Fibroblast of the aortic adventitia (primary cell): Measurements from ENCODE around the gene KDM4C. TPM values are rescaled to one million over a fixed set of nuclear protein-coding genes. Genes with fewer than 3 reads are reported as not detected.

Source experiments
- DNase-seq: peaks from one replicate; pipeline ENCODE4 v3.0.0-alpha.2; 2010; ENCODE audit warnings: low read depth
- H3K4me3 ChIP-seq: 2 replicates; pipeline ENCODE4 v1.5.1; 2011; ENCODE audit warnings: low read depth, mild to moderate bottlenecking, control low read depth, low read length, moderate library complexity
- total RNA-seq: library from RNA; depleted of rRNA; stranded (reverse); fragments of >200 nt; gene quantifications from 2 replicates; pipeline ENCODE4 v1.2.3, GENCODE V29; 2012; ENCODE audit warnings: low replicate concordance
- TF ChIP-seq, protein P1 (sequence below): IDR thresholded peaks from 2 replicates; pipeline ENCODE4 v1.5.1; 2011; ENCODE audit warnings: mild to moderate bottlenecking, low read length, control low read depth, inconsistent platforms; ENCODE audit not compliant: insufficient read depth

Gene KDM4C
- total RNA-seq, 1 donor, result 25.1 TPM

DNA sequence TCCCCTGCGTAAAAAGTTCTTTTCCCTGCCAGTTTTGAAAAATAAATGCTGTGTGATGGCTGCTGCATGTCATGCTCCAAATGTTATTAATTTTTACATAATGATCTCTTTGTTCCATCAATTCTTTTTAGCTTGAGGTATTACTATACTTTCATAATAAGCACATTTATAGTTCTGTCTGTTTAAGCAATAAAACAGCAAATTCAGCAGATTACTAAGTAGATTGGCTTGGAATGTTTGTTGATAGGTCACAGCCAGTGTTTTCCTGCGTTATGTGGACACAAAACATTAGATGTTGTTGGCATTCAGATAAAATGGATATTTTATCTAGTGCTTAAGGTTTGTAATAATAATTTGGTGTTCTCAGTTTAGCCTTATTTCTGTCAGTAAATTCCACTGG is 242.0 kb downstream of the KDM4C start:
- TF ChIP-seq, protein P1, sequence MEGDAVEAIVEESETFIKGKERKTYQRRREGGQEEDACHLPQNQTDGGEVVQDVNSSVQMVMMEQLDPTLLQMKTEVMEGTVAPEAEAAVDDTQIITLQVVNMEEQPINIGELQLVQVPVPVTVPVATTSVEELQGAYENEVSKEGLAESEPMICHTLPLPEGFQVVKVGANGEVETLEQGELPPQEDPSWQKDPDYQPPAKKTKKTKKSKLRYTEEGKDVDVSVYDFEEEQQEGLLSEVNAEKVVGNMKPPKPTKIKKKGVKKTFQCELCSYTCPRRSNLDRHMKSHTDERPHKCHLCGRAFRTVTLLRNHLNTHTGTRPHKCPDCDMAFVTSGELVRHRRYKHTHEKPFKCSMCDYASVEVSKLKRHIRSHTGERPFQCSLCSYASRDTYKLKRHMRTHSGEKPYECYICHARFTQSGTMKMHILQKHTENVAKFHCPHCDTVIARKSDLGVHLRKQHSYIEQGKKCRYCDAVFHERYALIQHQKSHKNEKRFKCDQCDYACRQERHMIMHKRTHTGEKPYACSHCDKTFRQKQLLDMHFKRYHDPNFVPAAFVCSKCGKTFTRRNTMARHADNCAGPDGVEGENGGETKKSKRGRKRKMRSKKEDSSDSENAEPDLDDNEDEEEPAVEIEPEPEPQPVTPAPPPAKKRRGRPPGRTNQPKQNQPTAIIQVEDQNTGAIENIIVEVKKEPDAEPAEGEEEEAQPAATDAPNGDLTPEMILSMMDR, result no peak
- no peak overlapping the region for H3K4me3 ChIP-seq
- DNase-seq, result no peak

DNA sequence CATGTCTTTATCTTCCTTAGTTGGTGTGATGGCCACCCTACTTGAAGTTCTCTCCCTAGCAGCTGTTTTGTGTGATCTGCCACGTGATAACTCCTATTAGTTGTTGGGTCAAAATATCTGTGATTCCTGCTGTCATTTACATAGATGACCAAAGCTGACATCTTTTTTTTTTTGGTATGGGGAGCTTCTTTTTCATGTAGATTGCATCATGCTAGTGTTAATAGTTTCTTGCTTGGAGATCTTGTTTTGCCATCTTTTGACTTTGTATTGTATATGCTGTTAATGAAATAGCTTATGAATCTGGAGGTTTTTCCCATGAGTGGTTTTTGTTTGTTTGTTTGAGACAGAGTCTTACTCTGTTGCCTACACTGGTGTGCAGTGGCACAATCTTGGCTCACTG is 243.8 kb downstream of the KDM4C start:
- TF ChIP-seq, protein P1, result no peak
- no peak for DNase-seq
- H3K4me3 ChIP-seq, result no peak overlapping the region

DNA sequence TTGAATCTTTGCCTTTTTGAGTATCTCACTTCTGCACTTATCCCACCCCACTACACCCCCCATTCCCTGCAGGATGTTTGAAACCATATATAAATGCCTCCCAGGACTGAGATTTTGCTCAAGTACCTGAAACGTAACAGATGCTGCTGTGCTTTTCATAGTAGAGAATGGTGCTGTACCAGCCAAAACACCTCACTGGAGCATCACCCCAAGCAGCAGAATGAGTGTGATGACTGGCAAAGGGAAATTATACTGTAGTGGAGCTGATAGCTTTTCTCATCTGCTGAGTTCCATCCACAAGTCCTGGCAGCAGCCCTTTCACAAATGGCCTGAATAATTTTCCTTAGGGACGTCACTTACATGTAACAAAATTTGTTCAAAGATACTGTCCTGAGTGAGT is 246.1 kb downstream of the KDM4C start:
- TF ChIP-seq, protein P1, result no peak
- DNase-seq, result no peak
- no peak overlapping the region for H3K4me3 ChIP-seq

DNA sequence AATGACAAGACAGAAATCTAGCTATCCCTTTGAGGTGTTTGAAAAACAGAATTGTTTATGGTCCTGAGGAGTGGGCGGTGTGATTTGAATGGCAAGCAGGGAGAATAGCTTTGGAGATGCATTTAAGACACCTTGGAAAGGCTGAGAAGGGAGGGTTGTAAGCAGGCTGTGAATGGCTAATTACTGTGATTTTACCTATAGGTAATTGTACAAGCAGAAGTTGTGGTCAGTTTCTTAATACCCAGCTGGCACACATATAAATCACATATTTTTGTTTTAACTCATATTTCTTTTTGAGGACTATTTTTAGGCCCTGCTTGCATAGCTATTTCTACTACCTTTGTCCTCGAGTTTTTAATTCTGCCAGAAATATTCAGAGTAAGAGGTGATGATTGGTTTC is 248.6 kb downstream of the KDM4C start:
- no peak for DNase-seq
- TF ChIP-seq, protein P1, result no peak
- H3K4me3 ChIP-seq, result no peak overlapping the region

DNA sequence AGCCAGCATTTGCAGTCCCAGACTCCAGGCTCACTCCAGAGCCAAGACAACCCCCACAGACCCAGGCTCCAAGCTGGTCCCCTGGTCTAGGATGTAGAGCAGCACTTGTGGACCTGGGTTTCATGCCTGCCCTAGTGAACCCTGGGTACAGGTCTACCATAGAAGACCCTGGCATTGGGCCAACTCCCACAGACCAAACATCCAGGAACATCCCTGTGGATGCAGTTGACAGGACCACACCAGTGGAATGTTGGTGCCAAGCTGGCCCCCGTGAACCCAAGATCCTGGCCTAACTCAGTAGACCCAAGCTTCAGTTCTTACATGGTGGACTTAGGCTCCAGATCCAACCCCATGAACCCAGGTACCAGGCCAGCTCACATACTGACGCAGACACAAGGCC is 250.6 kb downstream of the KDM4C start:
- no peak for DNase-seq
- TF ChIP-seq, protein P1, result no peak
- H3K4me3 ChIP-seq, result no peak overlapping the region

DNA sequence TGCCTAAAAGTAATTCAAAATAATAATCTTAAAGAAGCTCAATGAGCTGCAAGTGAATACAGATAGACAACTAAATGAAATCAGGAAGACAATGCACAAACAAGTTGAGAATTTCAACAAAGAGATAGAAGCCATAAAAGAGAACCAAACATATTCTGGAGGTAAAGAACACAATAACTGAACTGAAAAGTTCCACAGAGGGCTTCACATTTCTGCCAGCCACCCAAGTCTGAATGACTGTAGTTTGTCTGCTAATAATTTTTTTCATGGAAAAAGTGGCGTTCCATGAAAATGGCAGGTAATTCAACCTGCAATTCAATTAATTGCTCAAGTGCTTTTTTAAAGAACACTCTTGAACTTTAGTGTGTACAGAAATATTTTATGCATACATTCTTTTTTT is 251.3 kb downstream of the KDM4C start:
- no peak for DNase-seq
- no peak overlapping the region for H3K4me3 ChIP-seq
- TF ChIP-seq, protein P1, result no peak

DNA sequence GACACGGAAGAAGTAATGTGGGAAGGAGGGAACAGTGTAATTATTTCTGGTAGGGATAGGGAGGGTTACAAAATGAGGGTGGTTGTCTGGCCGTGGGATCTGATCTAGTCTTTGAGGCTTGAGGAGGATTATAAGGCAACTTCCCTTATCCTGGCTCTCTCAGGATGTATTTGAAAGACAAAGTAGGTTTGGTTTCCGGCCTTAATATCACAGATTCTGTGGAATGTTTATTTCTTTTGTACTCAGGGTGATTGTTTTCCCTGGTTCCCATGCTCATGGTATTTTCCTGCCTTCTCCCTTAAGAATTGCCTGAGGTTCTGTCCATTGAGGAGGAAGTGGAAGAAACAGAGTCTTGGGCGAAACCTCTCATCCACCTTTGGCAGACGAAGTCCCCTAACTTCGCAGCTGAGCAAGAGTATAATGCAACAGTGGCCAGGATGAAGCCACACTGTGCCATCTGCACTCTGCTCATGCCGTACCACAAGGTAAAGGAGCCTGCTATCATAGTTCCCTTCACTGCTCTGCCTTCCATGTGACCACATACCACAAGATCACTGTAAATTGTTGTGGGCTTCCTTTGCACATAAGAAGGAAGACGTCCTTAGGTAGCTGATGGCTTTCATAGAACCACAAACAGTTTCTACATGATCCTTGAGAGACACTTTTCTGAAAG is 253.8 kb downstream of the KDM4C start:
- TF ChIP-seq, protein P1, result no peak
- DNase-seq, result no peak
- H3K4me3 ChIP-seq, result no peak overlapping the region
